HG03196 (cell line): ENCODE results near the gene ZNF362.
"Not testable (repeated sequence)": the region's sequence is repeated elsewhere in the genome, so short reads cannot be mapped to it uniquely, and the experiment has no call there.

ENCODE experiments used
- ATAC-seq: cut with Tn5 transposase; IDR thresholded peaks from one replicate; pipeline ENCODE4 v1.9.1; 2021; ENCODE audit not compliant: unreplicated experiment

The ZNF362 gene

GRCh38 chr1:33302325-33302724, 46.0 kb downstream of the ZNF362 start:
- no peak for ATAC-seq

GRCh38 chr1:33305016-33305415, 48.7 kb downstream of the ZNF362 start:
- no peak for ATAC-seq

GRCh38 chr1:33305816-33306652, 49.7 kb downstream of the ZNF362 start:
- ATAC-seq, result no peak

GRCh38 chr1:33306653-33307493, 50.6 kb downstream of the ZNF362 start:
- ATAC-seq, result no peak

GRCh38 chr1:33307494-33307864, 51.2 kb downstream of the ZNF362 start:
- ATAC-seq, result no peak

- not testable (repeated sequence) for ATAC-seq
Measured at GRCh38 chr1:33309351-33309750, 53.1 kb downstream of the ZNF362 start.

- ATAC-seq, result no peak
Measured at GRCh38 chr1:33310702-33311101, 54.4 kb downstream of the ZNF362 start.

- ATAC-seq, result no peak
Measured at GRCh38 chr1:33311706-33312412, 55.6 kb downstream of the ZNF362 start.

- no peak for ATAC-seq
Measured at GRCh38 chr1:33312413-33312749, 56.1 kb downstream of the ZNF362 start.

GRCh38 chr1:33314416-33314815, 58.1 kb downstream of the ZNF362 start:
- no peak for ATAC-seq

GRCh38 chr1:33316601-33317000, 60.3 kb downstream of the ZNF362 start:
- no peak for ATAC-seq

- ATAC-seq, result no peak
Measured at GRCh38 chr1:33317354-33317753, 61.1 kb downstream of the ZNF362 start.

- ATAC-seq, result no peak
Measured at GRCh38 chr1:33317946-33318345, 61.7 kb downstream of the ZNF362 start.

- no peak for ATAC-seq
Measured at GRCh38 chr1:33319186-33319948, 63.1 kb downstream of the ZNF362 start.

- no peak for ATAC-seq
Measured at GRCh38 chr1:33319949-33320618, 63.8 kb downstream of the ZNF362 start.

- no peak for ATAC-seq
Measured at GRCh38 chr1:33320619-33321165, 64.4 kb downstream of the ZNF362 start, which contains the start of gene A3GALT2. Gene A3GALT2 (minus strand): TSS chr1:33321098. CDS start chr1:33321098, 0 bp downstream.

- ATAC-seq, result no peak
Measured at GRCh38 chr1:33321178-33321577, 64.9 kb downstream of the ZNF362 start.

GRCh38 chr1:33322109-33322508, 65.8 kb downstream of the ZNF362 start:
- ATAC-seq, result no peak

GRCh38 chr1:33322870-33323585, 66.7 kb downstream of the ZNF362 start:
- no peak for ATAC-seq
